Endothelial cell of umbilical vein (primary cell): ENCODE results near the gene MRM2. TPM values are rescaled to one million over a fixed set of nuclear protein-coding genes. Genes with fewer than 3 reads are reported as not detected.

ENCODE experiments used
- BruUV-seq: library from RNA; stranded (reverse); fragments of 400-500 nt; replicated peaks from 2 replicates; lab custom pipeline; 2021; lab: Mats Ljungman, UMichigan
- CTCF ChIA-PET: fragments of 300-600, 350-600 bp; sonication (Branson Sonifier 250); formaldehyde crosslinking; loops from one replicate; lab custom pipeline; 2021; ENCODE audit warnings: antibody characterized with exemption, inconsistent platforms; lab: Charles Lee
- POLR2A ChIA-PET: fragments of 300-600, 350-600 bp; sonication (Branson Sonifier 250); formaldehyde crosslinking; loops from one replicate; lab custom pipeline; 2021; ENCODE audit warnings: antibody characterized with exemption, inconsistent platforms; lab: Charles Lee
- DNase-seq: peaks from one replicate; pipeline ENCODE4 v3.0.0-alpha.2; 2011; ENCODE audit warnings: low read depth, low spot score
- FAIRE-seq: peaks from 2 replicates; lab custom pipeline; 2011; peaks lifted over from hg19 to GRCh38; lab: Jason Lieb, UNC
- H2AFZ ChIP-seq: 2 replicates; pipeline ENCODE4 v1.6.0; 2012; ENCODE audit warnings: low read depth, low read length, control low read depth, inconsistent platforms
- H3K27ac ChIP-seq: 2 replicates; pipeline ENCODE4 v1.5.1; 2011; ENCODE audit warnings: low read depth, mild to moderate bottlenecking, control low read depth, low read length, moderate library complexity; ENCODE audit not compliant: insufficient read depth
- H3K27me3 ChIP-seq, 2 experiments: 2 replicates each; pipeline versions ENCODE4 v1.6.0 to v1.6.1; 2011; ENCODE audit warnings: low read length in 2 of 2, mixed read lengths in 1 of 2; ENCODE audit not compliant: control insufficient read depth in 2 of 2, insufficient read depth in 2 of 2
- H3K36me3 ChIP-seq, 2 experiments: 2 replicates in 1 of 2; 3 replicates in 1 of 2; pipeline ENCODE4 v1.5.1; 2011; ENCODE audit warnings: low read length in 2 of 2, mild to moderate bottlenecking in 1 of 2, moderate library complexity in 1 of 2; ENCODE audit not compliant: control insufficient read depth in 2 of 2, insufficient read depth in 2 of 2; ENCODE audit errors: extremely low read depth in 1 of 2
- H3K4me1 ChIP-seq: 3 replicates; pipeline ENCODE4 v1.5.1; 2011; ENCODE audit warnings: mild to moderate bottlenecking, low read length; ENCODE audit not compliant: control insufficient read depth, insufficient read depth; ENCODE audit errors: extremely low read depth
- H3K4me2 ChIP-seq: 2 replicates; pipeline ENCODE4 v1.6.1; 2011; ENCODE audit warnings: low read length, control low read depth, mixed read lengths; ENCODE audit not compliant: insufficient read depth
- H3K4me3 ChIP-seq, 3 experiments: fragments of 200-600 bp in 1 of 3; sonication (generic), shearing (Covaris generic) in 1 of 3; replicated peaks in 1 of 3; 2 replicates each; pipeline ENCODE4 v1.5.1; 2011 to 2016; ENCODE audit warnings: control low read depth in 3 of 3, low read length in 3 of 3, mild to moderate bottlenecking in 2 of 3, inconsistent platforms in 1 of 3, low read depth in 1 of 3, moderate library complexity in 1 of 3; ENCODE audit not compliant: insufficient read depth in 1 of 3
- H3K79me2 ChIP-seq: 2 replicates; pipeline ENCODE4 v1.6.0; 2012; ENCODE audit warnings: low read length, inconsistent platforms; ENCODE audit not compliant: control insufficient read depth, insufficient read depth
- H3K9ac ChIP-seq: replicated peaks from 2 replicates; pipeline ENCODE3; 2011; ENCODE audit warnings: low read length, control low read depth; ENCODE audit not compliant: insufficient read depth; ENCODE audit errors: extremely low read depth
- H3K9me1 ChIP-seq: replicated peaks from 3 replicates; pipeline ENCODE4 v1.6.0; 2011; ENCODE audit warnings: mild to moderate bottlenecking, low read length; ENCODE audit not compliant: control insufficient read depth, insufficient read depth; ENCODE audit errors: extremely low read depth
- H3K9me3 ChIP-seq: replicated peaks from 2 replicates; pipeline ENCODE4 v1.5.1; 2012; ENCODE audit warnings: low read length, inconsistent platforms; ENCODE audit not compliant: control insufficient read depth, insufficient read depth
- H4K20me1 ChIP-seq: replicated peaks from 2 replicates; pipeline ENCODE3; 2011; ENCODE audit warnings: mild to moderate bottlenecking, low read length; ENCODE audit not compliant: control insufficient read depth, insufficient read depth; ENCODE audit errors: extremely low read depth
- CTCF ChIP-seq, 2 donors: IDR thresholded peaks; 1 replicate in 1 of 2; 2 replicates in 1 of 2; pipeline ENCODE4 v1.5.1; 2011; ENCODE audit warnings: low read length in 2 of 2, mild to moderate bottlenecking in 2 of 2, moderate library complexity in 2 of 2, control low read depth in 1 of 2, inconsistent platforms in 1 of 2, low read depth in 1 of 2; ENCODE audit not compliant: insufficient read depth in 1 of 2; ENCODE audit errors: extremely low read depth in 1 of 2
- EZH2 ChIP-seq: IDR thresholded peaks from 2 replicates; pipeline ENCODE4 v1.6.1; 2012; ENCODE audit warnings: borderline replicate concordance, low read depth, mild to moderate bottlenecking, moderate library complexity, low read length, inconsistent platforms; ENCODE audit not compliant: severe bottlenecking
- FOS ChIP-seq: IDR thresholded peaks from 2 replicates; pipeline ENCODE4 v1.6.1; 2011; ENCODE audit warnings: mild to moderate bottlenecking, low read length, moderate library complexity, borderline replicate concordance; ENCODE audit not compliant: insufficient read depth
- GATA2 ChIP-seq: IDR thresholded peaks from 2 replicates; pipeline ENCODE4 v1.7.0; 2011; ENCODE audit warnings: low read depth, mild to moderate bottlenecking, moderate library complexity, mixed read lengths, low read length; ENCODE audit not compliant: insufficient read length, insufficient read depth
- JUN ChIP-seq: IDR thresholded peaks from 2 replicates; pipeline ENCODE4 v1.6.1; 2011; ENCODE audit warnings: borderline replicate concordance, low read depth; ENCODE audit not compliant: insufficient read length, insufficient read depth
- MAX ChIP-seq: IDR thresholded peaks from 2 replicates; pipeline ENCODE4 v1.6.1; 2011; ENCODE audit not compliant: insufficient read depth, insufficient read length
- MYC ChIP-seq: IDR thresholded peaks from one replicate; pipeline ENCODE4 v1.6.1; 2011; ENCODE audit warnings: mild to moderate bottlenecking, low read depth, low read length
- POLR2A ChIP-seq: IDR thresholded peaks from 2 replicates; pipeline ENCODE4 v1.6.1; 2012; ENCODE audit warnings: low read depth, mild to moderate bottlenecking, control low read depth, low read length
- POLR2AphosphoS5 ChIP-seq: IDR thresholded peaks from 2 replicates; pipeline ENCODE4 v1.6.1; 2012; ENCODE audit warnings: low read depth, mild to moderate bottlenecking, control low read depth, low read length, moderate library complexity; ENCODE audit not compliant: insufficient read depth
- dilution Hi-C: fragments of 300-500 bp; cut with MboI; formaldehyde crosslinking; loops from one replicate; pipeline ENCODE4 v1.15.0; 2019; ENCODE audit warnings: low sequenced_read_pairs; ENCODE audit not compliant: extremely low pct_ligation_motif_present
- intact Hi-C: fragments of 100-400 bp; cut with micrococcal nuclease; formaldehyde crosslinking; loops from one replicate; pipeline ENCODE4 v1.10.0; 2022
- polyA plus RNA-seq, 4 experiments: library from polyadenylated mRNA; depleted of rRNA in 3 of 4; stranded (reverse) in 3 of 4; unstranded in 1 of 4; fragments of >200 nt; gene quantifications; 2 replicates each; pipeline versions ENCODE4 v1.2.1 to v1.2.3, GENCODE V29; 2011 to 2012; ENCODE audit warnings: missing spikeins in 1 of 4
- total RNA-seq: library from RNA; stranded (reverse); gene quantifications from 2 replicates; pipeline ENCODE4 v1.2.3, GENCODE V29; 2021

The MRM2 gene
- total and polyA plus RNA-seq, 2 donors (not counting 3 experiments of a cell fraction or from before 2014, with no cell fraction given) = 10.6 to 20.8 TPM

- ChIA-PET POLR2A (no interaction called here), CTCF (no interaction called here)
- dilution Hi-C loops (no loop called here), intact Hi-C loops (no loop called here)
- TF ChIP-seq FOS (no peak), EZH2 (no peak), GATA2 (no peak), CTCF (IDR thresholded peaks at IDR 0.05; ENCODE audit: extremely low read depth in 1 of 2, insufficient read depth in 1 of 2, low read depth in 1 of 2, low read length in 2 of 2) (no peak), MAX (no peak), POLR2A (no peak), POLR2AphosphoS5 (no peak), MYC (no peak), JUN (no peak)
- H3K36me3 ChIP-seq = peaks cover 10 to 19% of the 10 kb centered on the region in 2 experiments
- peaks cover 15% of the 10 kb centered on the region for H3K79me2 ChIP-seq
- H3K4me1 ChIP-seq = peaks cover 11% of the 10 kb centered on the region
- BruUV-seq = no TSS peak
- H3K9me3 ChIP-seq = no peaks in the 10 kb centered on the region
- DNase-seq (no peak), FAIRE-seq (no peak)
- no peaks in the 10 kb centered on the region for H3K27me3 ChIP-seq
- H3K4me2 ChIP-seq = no peak overlapping the region
- no peak overlapping the region for H3K4me3 ChIP-seq
- no peak overlapping the region for H3K9ac ChIP-seq
- no peak overlapping the region for H3K27ac ChIP-seq
- no peak overlapping the region for H2AFZ ChIP-seq
- H3K9me1 ChIP-seq = no peaks in the 10 kb centered on the region
- H4K20me1 ChIP-seq = no peaks in the 10 kb centered on the region
Observed at GRCh38 chr7:2239242-2239641, 2.8 kb downstream of the MRM2 start.
